GM18907 (cell line): ENCODE results near the gene GARIN3.
"Not testable (repeated sequence)": the region's sequence is repeated elsewhere in the genome, so short reads cannot be mapped to it uniquely, and the experiment has no call there.

ENCODE experiments used
- ATAC-seq: cut with Tn5 transposase; IDR thresholded peaks from one replicate; pipeline ENCODE4 v1.9.1; 2021; ENCODE audit warnings: mild to moderate bottlenecking, moderate library complexity; ENCODE audit not compliant: unreplicated experiment

The GARIN3 gene

DNA sequence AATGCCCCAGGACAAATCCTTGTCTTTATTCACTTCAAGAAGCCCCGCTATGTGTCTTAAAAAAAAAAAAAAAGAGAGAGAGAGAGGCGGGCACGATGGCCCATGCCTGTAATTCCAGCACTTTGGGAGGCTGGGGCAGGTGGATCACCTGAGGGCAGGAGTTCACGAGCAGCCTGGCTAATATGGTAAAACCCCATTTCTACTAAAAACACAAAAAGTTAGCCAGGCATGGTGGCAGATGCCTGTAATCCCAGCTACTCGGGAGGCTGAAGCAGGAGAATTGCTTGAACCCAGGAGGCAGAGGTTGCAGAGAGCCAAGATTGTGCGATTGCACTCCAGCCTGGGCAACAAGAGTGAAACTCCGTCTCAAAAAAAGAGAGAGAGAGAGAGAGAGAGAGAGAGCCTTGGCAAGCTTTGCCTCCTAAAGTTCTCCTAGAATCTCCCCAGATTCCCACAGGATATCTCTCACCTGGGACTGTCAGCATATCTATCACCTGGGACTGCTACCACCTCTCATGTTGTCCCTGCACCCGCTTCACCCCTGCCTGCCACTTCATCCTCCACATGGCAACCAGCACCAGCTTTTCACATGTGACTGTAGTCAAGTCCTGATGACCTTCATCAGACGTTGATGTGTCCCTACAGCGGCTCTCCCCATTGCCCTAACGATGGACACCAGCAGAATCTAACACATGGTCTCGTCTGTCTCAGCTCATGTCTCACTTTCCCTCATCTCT lies 20.4 kb upstream of the GARIN3 start:
- no peak for ATAC-seq

- not testable (repeated sequence) for ATAC-seq
Measured at GRCh38 chr5:157185122-157185521, 19.1 kb upstream of the GARIN3 start.

DNA sequence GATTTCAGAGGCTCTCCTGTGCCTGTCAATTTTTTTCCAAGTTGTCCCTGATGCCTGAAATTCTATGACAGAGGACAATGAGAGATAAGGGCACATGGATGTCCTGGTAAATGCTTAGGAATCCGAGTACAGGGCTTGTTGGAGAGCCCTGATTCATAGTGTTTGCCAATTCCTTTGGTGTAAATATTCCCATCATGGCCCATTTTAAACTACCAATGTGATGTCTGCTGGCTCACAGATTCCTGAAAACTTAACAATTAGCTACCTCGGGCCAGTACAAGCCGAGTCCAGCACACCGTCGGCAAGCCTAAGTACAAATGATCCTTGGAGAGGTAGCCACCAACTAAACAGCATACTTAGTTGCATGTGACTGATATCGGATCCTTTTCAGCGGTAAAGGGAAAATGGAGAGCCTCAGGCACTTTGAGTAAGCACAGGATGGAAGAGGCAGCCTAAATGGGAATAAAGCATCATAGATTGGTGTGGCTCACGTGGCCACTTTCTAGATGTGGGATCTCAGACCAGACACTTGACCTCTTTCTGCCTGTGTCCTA lies 18.1 kb upstream of the GARIN3 start:
- no peak for ATAC-seq

DNA sequence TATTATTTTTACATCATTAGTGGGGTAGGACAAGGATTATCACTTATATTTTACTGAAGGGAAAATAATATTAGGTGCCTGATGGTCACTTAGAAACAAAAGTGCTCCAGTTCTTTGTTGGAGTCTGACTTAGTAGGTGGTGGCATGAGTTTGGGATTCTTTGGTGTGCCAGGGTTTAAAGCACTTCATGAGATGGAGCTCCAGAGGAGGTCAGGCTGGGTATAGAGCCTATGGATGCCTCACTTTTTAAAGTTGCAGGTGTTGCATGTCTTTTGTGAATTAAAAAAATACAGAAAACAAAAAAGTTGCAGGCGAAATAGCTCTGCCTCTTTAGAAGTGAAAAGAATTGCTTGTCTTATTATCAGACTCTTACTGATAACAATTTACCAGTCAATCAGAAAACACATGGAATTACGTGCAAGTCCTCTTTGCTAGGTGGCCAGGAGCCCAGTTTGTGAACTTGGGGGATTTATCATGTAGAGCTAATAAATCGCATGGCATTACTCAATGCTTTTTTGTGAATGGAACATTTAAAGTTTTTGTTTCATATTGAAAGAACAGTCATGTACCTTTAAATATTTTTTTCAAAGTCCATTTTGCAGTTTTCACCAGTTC lies 16.2 kb upstream of the GARIN3 start:
- no peak for ATAC-seq

GRCh38 chr5:157180374-157181264 lies 14.6 kb upstream of the GARIN3 start, which contains the start of gene ITK:
Gene ITK (plus strand): TSS chr5:157180840. CDS start chr5:157180978, 138 bp downstream.
- no peak for ATAC-seq

- ATAC-seq: no peak
Measured at GRCh38 chr5:157178966-157179365, 12.9 kb upstream of the GARIN3 start.

GRCh38 chr5:157177953-157178352 lies 11.9 kb upstream of the GARIN3 start:
- ATAC-seq: no peak

- ATAC-seq: no peak
Measured at GRCh38 chr5:157175071-157175612, 9.1 kb upstream of the GARIN3 start.

DNA sequence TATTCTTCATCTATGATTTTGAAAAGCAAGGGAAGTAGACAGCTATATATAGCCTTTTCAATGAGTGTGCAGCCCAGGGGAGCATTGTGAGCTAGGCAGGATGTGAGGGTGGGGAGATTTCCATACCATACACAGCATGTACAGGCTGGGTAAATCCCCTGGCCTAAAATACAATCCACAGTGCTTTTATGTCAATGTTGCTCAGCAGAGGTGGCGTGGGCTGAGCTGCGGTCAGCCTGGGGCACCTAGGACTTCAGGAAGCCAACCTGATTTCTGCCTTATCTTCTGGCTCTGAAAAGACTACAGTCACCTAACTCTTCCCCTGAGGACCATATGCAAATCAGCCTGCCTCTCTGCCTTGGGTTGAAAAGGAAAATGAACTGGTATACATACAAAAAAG lies 6.3 kb upstream of the GARIN3 start:
- ATAC-seq: peak; percentile 99

DNA sequence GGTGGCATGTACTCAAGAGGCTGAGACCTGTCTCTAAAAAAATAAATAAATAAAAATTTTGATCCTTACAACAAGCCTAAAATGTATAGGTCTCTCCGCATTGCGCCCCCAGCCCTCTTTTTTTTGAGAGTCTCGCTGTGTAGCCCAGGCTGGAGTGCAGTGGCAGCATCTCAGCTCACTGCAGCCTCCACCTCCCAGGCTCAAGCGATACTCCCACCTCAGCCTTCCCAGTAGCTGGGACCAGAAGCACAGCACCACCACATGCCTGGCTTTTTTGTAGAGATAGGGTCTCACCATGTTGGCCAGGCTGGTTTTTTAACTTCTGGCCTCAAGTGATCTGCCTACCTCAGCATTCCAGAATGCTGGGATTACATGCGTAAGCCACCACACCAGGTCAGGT lies 2.2 kb upstream of the GARIN3 start:
- no peak for ATAC-seq

GRCh38 chr5:157167214-157167621 lies 1.2 kb upstream of the GARIN3 start:
- no peak for ATAC-seq

GRCh38 chr5:157165668-157166067 lies 396 bp downstream of the GARIN3 start:
- no peak for ATAC-seq

- ATAC-seq: no peak
Measured at GRCh38 chr5:157165261-157165660, 803 bp downstream of the GARIN3 start.

DNA sequence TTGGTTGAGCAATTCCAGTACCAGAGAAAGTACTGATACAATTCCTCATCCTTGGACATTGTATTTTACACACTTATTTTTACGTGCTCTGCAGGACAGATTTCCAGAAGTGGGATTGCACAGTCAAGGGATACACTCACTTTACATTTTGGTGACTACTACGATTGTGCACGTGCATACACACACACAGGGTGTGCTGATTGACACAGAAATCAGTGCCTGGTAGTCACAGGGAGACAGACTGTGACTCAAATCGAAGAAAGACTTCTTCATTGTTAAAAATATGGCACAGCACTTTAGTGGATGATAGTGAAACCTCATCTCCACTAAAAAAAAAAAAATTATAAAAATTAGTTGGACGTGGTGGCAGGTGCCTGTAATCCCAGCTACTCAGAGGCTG lies 1.5 kb downstream of the GARIN3 start:
- ATAC-seq: no peak

DNA sequence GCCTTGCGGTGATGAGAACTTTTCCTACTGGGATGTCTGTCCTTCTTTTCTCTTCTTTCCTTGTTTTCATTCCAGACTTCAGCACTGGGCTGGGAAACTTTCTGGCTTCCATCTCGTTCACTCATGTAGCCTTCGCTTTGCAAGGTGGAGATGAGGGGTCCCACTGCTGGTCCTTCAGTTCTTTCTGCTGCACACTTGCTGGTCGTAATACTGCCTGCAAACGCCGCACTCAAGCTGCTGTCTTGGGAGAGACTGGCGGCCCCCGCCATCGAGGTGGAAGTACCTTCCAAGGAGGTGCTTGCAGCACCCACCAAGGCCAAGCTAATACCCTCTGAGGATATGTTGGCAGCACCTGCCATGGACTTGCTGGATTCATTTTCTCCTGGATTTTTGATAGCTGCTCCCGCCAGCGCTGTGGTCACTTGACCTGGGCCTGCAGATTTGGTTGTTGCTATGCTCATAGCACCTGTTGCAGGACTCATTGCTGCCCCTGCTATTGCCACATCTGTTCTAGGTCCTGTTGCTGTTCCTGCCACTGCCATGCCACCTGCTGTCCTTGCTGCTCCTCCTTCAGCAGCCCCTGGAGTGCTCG lies 3.0 kb downstream of the GARIN3 start:
- ATAC-seq: no peak

DNA sequence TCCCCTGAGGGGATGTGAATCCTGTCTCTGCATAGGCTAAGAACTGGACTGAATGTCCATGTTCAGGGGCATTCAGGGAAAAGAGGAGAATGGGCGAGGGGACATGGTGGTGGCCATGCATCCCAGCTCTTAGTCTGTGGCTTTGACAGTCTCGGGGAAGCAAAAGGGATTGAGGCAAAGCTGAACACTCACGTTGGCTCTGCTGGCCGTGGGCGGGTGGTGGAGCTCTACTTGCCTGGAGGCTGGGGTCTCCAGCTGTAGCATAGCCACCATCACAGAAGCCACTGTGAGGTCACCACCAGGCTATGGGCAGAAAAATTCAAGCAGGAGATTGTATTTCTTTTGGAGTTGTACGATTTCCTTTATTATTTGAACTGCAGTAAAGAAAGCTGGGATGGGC lies 4.1 kb downstream of the GARIN3 start:
- ATAC-seq: no peak

DNA sequence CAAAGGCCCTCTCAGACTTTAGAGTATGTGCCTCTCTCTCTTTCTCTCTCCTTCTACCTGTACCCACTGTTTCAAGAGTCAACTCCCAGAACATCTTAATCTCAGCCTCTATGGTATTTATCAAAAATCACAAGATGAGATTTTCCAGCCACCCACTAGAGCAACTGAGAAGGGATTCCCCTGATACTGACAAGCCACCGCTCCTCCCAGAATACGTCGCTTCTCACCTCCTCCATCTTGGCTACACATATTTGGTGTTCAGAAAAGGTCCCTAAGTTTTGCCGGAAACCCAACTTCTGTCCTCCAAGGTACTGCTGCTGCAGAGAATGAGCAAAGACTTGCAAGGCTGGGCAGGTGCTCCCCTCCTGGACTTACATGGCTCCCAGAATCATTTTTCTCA lies 6.1 kb downstream of the GARIN3 start:
- ATAC-seq: no peak

DNA sequence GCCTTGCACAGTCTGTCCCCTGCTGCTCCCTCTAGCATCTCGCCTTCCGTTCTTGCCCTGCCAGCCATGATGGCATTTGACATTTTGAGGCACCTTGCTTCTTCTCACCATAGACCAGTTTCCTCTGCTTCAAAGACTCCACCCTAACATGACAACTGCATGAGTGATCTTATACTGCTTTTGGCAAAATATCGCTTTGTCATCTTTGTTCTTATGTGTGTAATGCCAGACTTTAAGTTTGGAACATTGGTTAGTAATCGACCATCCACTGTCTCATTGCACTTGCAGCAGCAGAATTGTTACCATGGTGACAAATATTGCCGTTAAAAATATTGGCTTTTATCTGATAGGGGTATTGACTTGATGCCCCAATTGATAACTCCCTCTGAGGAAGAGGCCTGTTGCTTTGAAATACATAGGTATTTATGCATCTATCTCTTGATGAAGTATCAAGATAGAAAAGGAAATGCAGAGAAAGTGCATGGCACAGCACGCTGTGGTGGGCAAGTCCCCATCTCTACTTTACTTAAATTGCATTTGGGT lies 6.8 kb downstream of the GARIN3 start:
- ATAC-seq: no peak

- no peak for ATAC-seq
Measured at GRCh38 chr5:157157293-157157891, 8.7 kb downstream of the GARIN3 start.

DNA sequence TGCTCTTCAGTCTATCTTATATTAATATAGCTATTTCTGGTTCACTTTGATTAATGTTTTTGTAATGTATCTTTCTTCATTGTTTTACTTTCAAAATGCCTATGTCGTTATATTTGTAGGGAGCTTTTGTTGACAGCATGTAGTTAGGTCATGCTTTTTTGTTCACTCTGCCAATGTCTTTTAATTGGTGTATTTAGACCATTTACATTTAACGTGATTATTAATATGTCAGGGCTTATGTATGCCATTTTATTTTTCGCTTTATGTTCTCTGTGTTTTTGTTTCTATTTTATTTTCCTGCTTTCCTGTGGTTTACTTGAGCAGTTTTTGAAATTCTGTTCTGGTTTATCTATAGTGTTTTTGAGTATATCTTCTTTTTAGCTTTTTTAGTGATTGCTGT lies 10.8 kb downstream of the GARIN3 start:
- no peak for ATAC-seq
